ENCODE results near the gene TMEM79.

DNA sequence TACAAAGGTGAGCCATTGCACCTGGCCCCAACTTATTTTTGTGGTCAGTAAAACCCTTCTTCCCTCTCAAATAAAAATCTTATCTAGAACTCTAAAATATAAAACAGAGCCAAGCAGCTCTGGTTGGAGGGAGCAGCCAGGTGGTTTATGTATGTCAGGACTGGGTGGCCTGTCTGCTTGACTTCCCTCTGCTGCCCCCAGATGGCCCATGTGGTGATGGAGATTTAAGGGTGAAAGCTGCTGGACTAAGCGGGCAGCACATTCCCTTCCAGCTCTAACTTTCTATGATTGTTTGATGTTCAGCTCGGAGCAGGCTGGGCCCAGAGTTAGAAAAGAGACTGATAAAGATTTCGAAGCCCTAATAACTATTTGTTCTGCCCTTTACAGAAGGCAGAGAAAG is 24.3 kb upstream of the TMEM79 start:
- TF ChIP-seq, protein P1, sequence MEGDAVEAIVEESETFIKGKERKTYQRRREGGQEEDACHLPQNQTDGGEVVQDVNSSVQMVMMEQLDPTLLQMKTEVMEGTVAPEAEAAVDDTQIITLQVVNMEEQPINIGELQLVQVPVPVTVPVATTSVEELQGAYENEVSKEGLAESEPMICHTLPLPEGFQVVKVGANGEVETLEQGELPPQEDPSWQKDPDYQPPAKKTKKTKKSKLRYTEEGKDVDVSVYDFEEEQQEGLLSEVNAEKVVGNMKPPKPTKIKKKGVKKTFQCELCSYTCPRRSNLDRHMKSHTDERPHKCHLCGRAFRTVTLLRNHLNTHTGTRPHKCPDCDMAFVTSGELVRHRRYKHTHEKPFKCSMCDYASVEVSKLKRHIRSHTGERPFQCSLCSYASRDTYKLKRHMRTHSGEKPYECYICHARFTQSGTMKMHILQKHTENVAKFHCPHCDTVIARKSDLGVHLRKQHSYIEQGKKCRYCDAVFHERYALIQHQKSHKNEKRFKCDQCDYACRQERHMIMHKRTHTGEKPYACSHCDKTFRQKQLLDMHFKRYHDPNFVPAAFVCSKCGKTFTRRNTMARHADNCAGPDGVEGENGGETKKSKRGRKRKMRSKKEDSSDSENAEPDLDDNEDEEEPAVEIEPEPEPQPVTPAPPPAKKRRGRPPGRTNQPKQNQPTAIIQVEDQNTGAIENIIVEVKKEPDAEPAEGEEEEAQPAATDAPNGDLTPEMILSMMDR (IDR thresholded peaks at IDR 0.05) = no peak
- no peak for TF ChIP-seq POLR2A (IDR thresholded peaks at IDR 0.05)
